GM21381 (cell line): Measurements from ENCODE around the gene CANT1.

Experiments
- ATAC-seq: cut with Tn5 transposase; IDR thresholded peaks from one replicate; pipeline ENCODE4 v1.9.1; 2021; ENCODE audit warnings: mild to moderate bottlenecking, moderate library complexity; ENCODE audit not compliant: unreplicated experiment

Gene CANT1

GRCh38 chr17:79010304-79010646 is 711 bp upstream of the CANT1 start:
- no peak for ATAC-seq

GRCh38 chr17:79008666-79009387 is 737 bp downstream of the CANT1 start:
- ATAC-seq, result peak; percentile 16

DNA sequence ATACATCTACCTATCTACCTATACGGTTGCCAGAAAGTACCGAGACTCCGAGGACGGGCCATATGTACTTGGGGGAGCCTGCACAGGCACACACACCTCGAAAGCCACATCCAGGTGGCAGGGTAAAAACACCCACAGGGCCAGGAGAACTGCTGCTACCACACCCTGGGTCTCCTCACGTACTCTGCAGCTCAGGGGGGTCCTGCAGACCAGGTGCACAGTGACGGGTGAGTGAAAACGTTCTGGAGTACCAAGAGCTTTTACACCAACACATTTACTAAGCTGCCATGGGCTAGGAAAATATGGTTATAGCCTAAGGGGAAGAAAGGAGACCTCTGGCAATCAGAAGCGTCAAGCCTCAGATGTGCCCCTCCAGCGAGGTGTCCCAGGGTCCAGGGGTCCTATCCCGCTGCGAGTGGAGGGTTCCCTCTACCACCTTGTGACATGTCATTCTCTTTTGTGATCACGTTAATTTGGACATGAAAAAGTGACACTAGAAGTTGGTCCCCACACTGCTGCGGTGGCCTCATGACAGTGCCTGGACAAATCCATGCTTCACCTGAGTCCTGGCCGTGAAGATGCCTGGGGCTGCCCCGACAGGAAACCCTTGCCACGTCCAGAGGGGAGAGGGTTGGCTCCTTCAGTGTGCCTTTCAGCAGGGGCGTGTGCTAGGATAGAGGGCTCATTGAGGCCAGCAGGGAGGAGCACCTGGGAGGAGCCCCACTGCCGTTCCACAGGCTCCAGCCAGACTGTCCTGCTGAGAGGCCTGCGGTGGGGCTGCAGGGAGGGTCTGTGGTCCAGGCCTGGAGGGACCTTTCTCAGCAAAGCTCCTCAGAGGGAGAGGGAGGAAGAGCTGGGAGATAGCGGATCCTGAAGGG is 1.8 kb downstream of the CANT1 start:
- ATAC-seq, result no peak

DNA sequence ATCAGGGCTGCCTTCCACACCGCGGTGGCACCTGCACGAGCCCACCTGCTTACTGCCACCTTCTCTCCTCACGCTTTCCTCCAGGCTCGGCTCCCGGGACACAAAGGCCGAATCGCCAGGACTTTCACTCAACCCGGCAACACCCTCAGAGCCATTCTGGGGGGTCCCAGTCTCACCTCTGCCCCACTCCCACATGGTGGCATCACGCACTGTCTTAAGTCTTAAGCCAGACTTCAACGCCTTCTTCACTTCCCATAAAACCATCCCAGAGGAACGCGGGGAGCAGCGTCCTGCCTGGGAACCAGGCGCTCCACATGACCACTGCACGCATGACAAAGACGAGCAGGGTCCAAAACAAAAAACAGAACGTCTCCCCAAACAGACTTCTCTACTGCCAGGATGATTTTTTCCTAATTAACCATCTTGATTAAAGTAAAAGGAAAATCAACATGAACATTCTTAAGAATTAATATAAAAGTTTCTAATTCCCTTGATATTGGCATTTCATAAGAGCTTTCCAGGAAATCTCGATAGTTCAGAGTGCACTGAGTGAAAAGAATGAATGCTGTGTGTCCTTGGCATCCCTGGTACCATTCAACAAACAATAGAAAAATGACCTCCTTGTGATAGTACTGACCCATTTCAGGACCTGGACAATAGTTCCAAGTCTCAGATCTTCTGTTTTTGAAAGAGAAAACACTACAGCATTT is 2.6 kb downstream of the CANT1 start:
- no peak for ATAC-seq

DNA sequence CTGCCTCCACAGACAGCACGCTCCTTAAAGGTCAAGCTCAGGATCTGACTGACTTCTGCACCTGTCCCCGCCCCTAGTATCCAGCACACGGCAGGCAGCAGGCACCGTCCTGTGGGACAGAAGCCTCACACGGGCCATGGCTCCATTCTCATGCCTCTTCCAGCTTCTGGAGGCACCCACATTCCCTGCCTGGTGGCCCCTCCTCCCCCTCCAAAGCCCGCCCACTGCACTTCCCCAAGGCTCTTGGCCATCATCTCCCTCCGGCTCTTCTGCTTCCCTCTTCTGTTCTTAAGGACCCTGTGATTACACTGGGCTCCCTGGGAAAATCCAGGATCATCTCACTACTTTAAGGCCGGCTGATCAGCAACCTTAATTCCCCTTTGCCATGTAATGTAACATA is 3.5 kb downstream of the CANT1 start:
- ATAC-seq, result no peak

- ATAC-seq, result no peak
Observed at GRCh38 chr17:79005063-79005861, 4.3 kb downstream of the CANT1 start.

DNA sequence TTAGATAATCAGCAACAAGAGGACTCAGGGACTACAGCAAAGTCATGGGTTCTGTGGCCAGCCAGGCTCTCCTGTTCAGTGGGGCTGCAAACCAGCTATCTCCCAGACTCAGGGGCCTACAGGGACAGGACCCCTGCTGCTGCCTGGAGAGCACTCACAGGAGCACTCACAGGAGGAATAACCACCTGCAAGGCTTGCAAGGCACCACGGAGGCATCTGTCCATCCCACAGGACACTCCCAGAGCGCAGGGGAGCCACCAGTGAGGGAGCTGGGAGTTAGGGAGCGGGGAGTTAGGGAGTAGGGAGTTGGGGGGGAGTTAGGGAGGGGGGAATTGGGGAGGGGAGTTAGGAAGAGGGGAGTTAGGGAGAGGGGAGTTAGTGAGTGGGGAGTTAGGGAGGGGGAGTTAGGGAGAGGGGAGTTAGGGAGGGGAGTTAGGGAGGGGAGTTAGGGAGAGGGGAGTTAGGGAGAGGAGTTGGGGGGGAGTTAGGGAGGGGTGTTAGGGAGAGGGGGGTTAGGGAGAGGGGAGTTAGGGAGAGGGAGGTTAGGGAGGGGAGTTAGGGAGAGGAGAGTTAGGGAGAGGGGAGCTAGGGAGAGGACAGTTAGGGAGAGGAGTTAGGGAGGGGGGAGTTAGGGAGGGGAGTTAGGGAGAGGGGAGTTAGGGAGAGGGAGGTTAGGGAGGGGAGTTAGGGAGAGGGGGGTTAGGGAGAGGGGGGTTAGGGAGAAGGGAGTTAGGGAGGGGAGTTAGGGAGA is 5.7 kb downstream of the CANT1 start:
- no peak for ATAC-seq

DNA sequence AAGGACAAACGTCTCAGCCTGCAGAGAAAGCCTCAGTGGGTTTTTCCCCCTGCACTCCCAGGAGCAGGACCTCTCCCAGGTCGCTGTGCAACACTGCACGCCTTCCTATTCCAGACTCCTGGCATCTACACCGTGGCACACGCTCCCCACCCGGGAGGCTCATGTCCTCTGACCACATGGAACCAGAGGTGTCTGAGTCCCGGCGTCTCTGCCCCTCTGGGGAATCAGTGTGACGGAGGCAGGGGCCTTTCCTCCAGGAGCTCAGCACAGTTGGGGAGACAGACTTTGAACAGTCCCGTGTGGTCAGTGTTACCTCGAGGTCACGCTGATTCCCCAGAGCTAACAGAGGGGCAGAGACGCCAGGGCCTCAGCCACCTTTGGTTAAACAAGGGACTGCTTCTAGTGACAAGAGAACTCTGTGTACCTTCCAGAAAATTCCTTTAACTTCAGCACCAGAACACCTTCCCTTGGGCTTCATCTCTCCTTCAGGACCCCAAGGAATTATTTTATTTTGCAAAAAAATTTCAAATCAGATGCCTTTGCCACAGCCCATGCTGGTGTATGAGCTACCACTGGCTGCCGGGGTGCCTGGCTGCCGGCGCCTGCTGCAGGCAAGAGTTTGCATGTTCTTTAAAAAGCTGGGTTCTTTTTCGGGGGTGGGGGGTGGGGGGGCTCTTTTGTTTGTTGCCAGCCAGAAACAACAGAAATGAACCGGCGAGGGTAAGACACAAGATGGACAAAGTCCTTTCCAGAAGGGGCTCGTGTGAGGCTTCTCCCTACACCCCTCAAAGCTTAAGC is 6.6 kb downstream of the CANT1 start:
- no peak for ATAC-seq

DNA sequence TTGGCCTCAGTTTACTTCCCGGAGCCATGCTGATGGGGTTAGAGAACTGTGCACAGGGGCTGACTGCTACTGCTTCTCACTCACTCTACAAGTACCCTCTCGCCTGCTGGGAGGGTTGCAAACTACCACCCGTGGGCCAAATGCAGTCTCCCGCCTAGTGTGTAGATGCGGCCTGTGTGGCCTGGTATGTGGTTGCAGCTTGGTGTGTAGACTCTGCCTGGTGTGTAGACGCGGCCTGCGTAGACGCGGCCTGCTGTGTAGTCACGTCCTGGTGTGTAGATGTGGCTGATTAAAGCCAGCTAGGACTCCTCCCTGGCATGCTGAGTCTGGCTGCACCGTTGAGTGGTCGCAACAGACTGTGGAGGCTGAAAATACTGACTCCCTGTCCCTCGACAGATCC is 7.3 kb downstream of the CANT1 start:
- ATAC-seq, result no peak

DNA sequence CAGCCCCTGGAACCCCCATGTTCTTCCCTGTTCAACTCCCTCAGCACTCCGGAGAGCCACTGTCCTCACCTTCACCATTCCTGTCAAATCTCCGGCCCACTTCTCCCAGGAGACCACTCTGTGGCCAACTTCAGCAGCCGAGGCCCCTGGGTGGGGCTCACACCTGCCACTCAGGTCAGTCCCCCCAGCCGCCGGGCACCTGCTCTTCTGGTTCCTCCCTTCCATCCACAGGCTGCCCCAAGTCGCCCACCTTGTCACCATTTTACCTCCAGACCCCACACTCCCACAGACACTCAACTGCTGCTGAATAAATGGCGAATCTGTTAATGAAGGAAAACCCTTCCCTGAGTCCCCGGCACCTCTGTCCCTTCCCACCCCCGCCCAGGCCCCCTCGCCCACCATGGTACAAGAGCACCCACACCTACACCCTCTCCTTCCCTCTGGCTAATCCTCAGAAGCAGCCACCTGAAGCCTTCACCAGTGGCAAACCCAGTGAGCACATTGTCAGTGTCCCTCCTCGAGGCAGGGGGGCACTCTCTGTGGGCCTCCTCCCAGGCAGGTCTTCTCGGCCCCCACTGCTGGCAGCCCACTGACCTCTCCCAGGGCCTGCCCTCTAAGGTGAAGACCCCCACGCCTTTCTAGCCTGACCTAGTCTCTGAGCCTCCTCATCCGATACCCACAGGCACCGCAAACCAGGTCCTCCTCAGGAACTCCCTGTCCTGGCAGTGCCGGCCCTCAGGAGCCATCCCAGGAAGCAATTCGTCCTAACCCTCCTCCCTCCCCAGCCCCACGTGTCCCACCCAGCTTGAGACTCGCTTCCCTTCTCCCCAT is 8.2 kb downstream of the CANT1 start:
- ATAC-seq, result no peak

DNA sequence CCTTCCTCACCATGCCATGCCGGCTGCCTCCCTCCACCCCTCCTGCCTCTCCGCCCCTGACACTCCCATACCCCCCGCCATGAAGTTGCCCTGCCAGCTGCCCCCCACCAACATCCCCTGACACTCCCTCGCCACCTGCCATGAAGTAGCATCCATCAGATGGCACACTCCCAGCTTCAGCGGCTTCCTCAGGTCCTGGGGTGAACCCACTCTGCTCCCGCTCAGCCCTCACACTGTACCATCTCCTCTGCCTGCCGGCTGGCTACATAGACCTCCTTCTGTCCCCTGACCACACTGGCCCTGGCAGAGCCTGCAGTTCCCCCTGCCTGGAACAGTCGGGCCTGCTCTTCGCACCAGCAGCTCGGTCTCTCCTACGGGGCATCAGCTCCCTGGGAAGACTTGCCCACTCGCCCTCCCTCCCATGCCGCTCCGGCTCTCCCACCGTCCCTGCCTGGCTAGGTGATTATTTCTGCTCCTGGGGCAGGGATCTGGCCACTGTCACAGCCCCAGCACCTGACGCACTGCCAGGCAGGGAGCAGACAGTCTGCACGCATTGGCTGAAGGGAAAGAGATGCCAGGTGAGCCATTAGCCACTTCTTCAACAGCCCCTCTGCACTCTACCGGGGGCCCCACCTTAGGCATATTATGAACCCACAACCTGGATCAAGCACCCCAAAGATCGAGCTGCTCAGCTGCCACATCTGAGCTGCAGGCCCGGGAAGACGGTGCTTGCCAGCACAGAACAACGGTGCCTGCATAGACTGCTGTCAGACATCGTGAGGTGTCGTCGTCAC is 9.0 kb downstream of the CANT1 start:
- ATAC-seq, result no peak

DNA sequence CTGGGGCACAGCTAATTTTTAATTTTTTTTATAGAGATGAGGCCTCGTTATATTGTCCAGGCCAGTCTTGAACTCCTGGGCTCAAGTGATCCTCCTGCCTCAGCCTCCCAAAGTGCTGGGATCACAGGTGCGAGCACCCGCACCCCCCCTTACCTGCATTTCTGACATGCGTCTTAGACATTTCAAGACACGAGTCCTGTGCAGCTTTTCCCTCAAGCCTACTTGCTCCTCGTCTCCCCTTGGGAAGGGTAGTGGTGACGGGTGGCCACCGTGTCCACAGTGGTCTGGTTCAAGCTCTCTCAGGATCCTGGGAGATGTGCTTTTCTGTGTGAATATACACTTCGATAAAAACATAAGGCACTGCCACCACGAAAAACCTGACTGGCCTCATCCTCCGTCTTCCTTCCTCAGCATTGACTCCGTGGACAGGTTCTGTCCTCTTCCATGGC is 9.6 kb downstream of the CANT1 start:
- ATAC-seq, result no peak

GRCh38 chr17:78999056-78999768 is 10.4 kb downstream of the CANT1 start:
- ATAC-seq, result no peak

GRCh38 chr17:78998311-78999055 is 11.1 kb downstream of the CANT1 start:
- ATAC-seq, result no peak

GRCh38 chr17:78997881-78998280 is 11.7 kb downstream of the CANT1 start:
- no peak for ATAC-seq

DNA sequence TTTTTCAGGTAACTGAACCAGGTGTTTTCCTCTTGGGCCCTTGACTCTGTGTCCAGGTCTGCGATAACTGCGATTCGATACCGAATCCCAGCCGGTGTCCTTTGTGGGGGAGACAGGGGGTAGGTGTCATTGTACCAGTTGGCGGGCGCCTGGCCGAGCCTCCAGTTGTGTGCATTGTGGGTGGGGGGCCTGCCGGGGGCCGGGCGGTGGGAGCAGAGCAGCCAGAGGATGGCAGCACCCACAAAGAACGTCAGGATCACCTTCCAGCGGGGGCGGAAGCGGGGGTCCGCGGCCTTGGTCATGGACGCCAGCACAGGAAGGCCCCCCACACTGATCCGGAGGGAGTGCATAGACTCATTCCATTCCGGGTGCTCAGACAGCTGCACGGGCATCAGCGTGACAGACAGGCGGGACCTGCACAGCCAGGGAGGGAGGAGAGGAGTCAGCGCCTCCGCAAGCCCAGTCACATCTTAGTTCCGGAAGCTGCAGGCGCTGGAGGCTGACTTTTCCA is 12.3 kb downstream of the CANT1 start:
- no peak for ATAC-seq
